ENCODE results near the gene IMMP2L.

The IMMP2L gene

DNA sequence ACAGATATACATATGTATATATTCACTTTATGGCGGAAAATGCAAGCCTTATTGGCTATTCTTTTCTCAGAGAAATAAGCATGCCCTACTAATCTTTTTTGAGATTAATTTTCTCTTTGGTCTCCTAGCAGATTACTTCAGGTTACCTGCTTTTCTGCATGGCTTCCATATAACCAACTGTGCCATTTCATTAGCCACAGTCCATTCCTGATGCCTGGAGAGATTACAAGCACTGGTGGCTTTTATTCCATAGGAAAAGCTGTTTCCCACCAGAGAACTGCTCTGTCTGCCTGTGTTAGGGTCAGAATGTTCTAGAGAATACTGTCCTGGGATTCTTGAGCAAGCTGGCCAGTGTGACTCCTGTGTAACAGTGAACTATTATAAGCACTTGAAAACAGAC, 411.6 kb downstream of the IMMP2L start:
- TF ChIP-seq CTCF (IDR thresholded peaks at IDR 0.05) = no peak

- TF ChIP-seq CTCF (IDR thresholded peaks at IDR 0.05) = no peak
Observed at GRCh38 chr7:111147708-111148533, 414.4 kb downstream of the IMMP2L start.

DNA sequence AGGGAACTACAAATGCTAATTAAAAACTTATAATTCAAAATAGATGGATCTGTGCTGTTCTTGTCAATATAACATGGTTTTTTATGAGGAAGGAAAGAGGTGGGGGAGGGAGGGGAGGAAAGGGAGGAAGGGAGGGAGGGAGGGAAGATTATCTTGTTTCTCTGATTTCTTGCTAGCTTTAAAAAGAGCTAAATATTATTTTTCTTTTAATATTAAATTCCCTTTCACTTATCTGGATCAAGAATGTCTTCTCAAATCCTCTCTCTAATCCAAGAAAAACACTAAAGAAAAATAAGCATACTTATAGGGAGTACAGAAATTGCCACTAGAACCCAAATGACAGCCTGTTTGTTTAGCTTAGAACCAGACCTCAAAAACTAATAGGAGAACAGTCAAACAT, 416.2 kb downstream of the IMMP2L start:
- TF ChIP-seq CTCF (IDR thresholded peaks at IDR 0.05) = no peak

DNA sequence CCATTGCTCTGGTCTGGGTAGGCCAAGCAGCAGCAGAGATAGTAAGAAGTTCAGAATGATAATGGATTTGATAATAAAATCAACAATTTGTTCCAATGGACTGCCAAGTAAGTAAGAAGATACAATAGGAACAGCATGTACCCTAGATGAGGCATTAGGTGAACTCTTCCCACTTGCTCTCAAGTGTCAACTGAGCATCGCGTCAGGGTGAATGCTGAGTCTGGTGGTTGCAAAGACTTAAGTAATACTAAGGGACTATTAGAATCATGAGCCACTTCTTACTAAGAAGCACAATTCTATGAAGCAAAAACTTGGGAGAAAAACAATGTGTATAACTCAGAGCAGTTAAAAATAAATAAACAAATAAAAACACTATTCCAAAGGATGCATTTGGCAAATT, 416.8 kb downstream of the IMMP2L start:
- TF ChIP-seq CTCF (IDR thresholded peaks at IDR 0.05) = no peak

DNA sequence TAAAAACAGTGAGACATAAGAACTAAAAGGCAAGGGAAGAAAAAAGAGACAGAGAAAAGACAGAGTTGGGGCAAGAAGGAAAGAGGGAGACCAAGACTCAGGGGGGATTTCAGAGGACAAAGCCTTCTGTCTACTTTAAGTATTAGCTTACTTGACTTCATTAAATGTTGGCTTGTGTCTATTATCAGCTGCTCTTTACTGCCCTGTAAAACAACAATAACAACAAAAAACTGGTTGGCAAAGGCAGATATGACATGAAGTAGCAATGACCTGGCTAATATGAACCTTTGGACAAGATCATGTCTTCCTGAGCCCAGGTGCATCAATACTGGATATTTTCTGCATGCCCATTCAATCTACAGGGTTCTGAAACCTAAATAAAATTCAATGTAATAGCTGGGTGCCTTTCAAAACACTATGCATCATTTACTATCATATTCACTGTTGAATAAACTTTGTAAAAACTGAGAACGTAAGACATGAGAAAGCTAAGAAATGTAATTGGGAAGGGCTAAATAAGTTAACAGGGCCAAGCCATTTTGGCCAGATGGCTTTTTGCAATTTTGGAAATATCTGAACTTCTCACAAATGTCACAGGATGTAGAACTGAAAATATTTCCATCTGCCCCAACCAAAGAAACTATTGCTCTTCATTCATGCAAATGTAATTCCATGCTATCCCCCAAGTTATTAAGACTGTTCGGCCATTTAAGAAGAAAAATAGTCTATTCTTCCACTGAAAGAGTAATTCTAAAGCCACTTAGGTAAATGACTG, 422.0 kb downstream of the IMMP2L start:
- no peak for TF ChIP-seq CTCF (IDR thresholded peaks at IDR 0.05)

- no peak for TF ChIP-seq CTCF (IDR thresholded peaks at IDR 0.05)
Observed at GRCh38 chr7:111138586-111138985, 423.7 kb downstream of the IMMP2L start.

- no peak for TF ChIP-seq CTCF (IDR thresholded peaks at IDR 0.05)
Observed at GRCh38 chr7:111138193-111138569, 424.1 kb downstream of the IMMP2L start.
